ENCODE results near the gene MAPK11.

MAPK11 gene

GRCh38 chr22:50221410-50222300, 48.5 kb downstream of the MAPK11 start:
- DNase-seq (ENCODE audit: low read depth), result no peak

- DNase-seq (ENCODE audit: low read depth), result no peak
Observed at GRCh38 chr22:50220603-50221409, 49.4 kb downstream of the MAPK11 start.

GRCh38 chr22:50219800-50220602, 50.2 kb downstream of the MAPK11 start:
- DNase-seq (ENCODE audit: low read depth), result no peak

GRCh38 chr22:50218996-50219727, 51.0 kb downstream of the MAPK11 start:
- DNase-seq (ENCODE audit: low read depth), result peak; percentile 20

- DNase-seq (ENCODE audit: low read depth), result no peak
Observed at GRCh38 chr22:50218153-50218995, 51.8 kb downstream of the MAPK11 start.

GRCh38 chr22:50217543-50218152, 52.5 kb downstream of the MAPK11 start:
- no peak for DNase-seq (ENCODE audit: low read depth)

- no peak for DNase-seq (ENCODE audit: low read depth)
Observed at GRCh38 chr22:50216684-50217520, 53.3 kb downstream of the MAPK11 start.

- no peak for DNase-seq (ENCODE audit: low read depth)
Observed at GRCh38 chr22:50216055-50216683, 54.0 kb downstream of the MAPK11 start.

GRCh38 chr22:50215297-50216054, 54.7 kb downstream of the MAPK11 start:
- DNase-seq (ENCODE audit: low read depth), result no peak
